Mesendoderm (in vitro differentiated cells): ENCODE measurements around the gene HAGH.

Source experiments
- DNase-seq: peaks from one replicate; pipeline ENCODE4 v3.0.0; 2013
- H2AK5ac ChIP-seq: 2 replicates; pipeline ENCODE4 v1.6.1; 2013; ENCODE audit warnings: low read length, inconsistent platforms
- H2BK120ac ChIP-seq: 2 replicates; pipeline ENCODE4 v1.6.1; 2013; ENCODE audit warnings: low read depth, mild to moderate bottlenecking, low read length, moderate library complexity, mixed read lengths
- H2BK15ac ChIP-seq: replicated peaks from 2 replicates; pipeline ENCODE4 v1.6.1; 2013; ENCODE audit warnings: low read depth, mild to moderate bottlenecking, moderate library complexity
- H2BK5ac ChIP-seq: 2 replicates; pipeline ENCODE4 v1.6.1; 2013; ENCODE audit warnings: low read length, inconsistent platforms
- H3K18ac ChIP-seq: 2 replicates; pipeline ENCODE4 v1.6.1; 2013; ENCODE audit warnings: mild to moderate bottlenecking, low read length, mixed read lengths
- H3K23ac ChIP-seq: one replicate; pipeline ENCODE4 v1.6.1; 2013; ENCODE audit warnings: low read length
- H3K27ac ChIP-seq: 2 replicates; pipeline ENCODE4 v1.5.1; 2013; ENCODE audit warnings: low read depth, mild to moderate bottlenecking, inconsistent platforms, low read length, moderate library complexity
- H3K27me3 ChIP-seq: 2 replicates; pipeline ENCODE4 v1.6.1; 2013; ENCODE audit warnings: low read length, control low read depth, mild to moderate bottlenecking, inconsistent platforms; ENCODE audit not compliant: insufficient read depth, poor library complexity
- H3K36me3 ChIP-seq: 2 replicates; pipeline ENCODE4 v1.6.1; 2013; ENCODE audit warnings: low read length, inconsistent platforms; ENCODE audit not compliant: control insufficient read depth, insufficient read depth
- H3K4ac ChIP-seq: one replicate; pipeline ENCODE4 v1.6.1; 2013; ENCODE audit warnings: low read depth, mild to moderate bottlenecking, low read length, moderate library complexity
- H3K4me1 ChIP-seq: 2 replicates; pipeline ENCODE4 v1.6.1; 2013; ENCODE audit warnings: low read depth, low read length, inconsistent platforms; ENCODE audit not compliant: control insufficient read depth
- H3K4me2 ChIP-seq: 2 replicates; pipeline ENCODE4 v1.6.1; 2013; ENCODE audit warnings: low read length
- H3K4me3 ChIP-seq: 2 replicates; pipeline ENCODE4 v1.5.1; 2013; ENCODE audit warnings: mild to moderate bottlenecking, low read length
- H3K56ac ChIP-seq: one replicate; pipeline ENCODE4 v1.6.1; 2013; ENCODE audit warnings: low read length
- H3K79me1 ChIP-seq: 2 replicates; pipeline ENCODE4 v1.6.1; 2013; ENCODE audit warnings: low read length, inconsistent platforms
- H3K79me2 ChIP-seq: 2 replicates; pipeline ENCODE4 v1.6.1; 2013; ENCODE audit warnings: mild to moderate bottlenecking, low read length; ENCODE audit not compliant: control insufficient read depth, insufficient read depth
- H3K9ac ChIP-seq: 2 replicates; pipeline ENCODE4 v1.6.1; 2013; ENCODE audit warnings: low read length, inconsistent platforms
- H4K5ac ChIP-seq: one replicate; pipeline ENCODE4 v1.6.1; 2013; ENCODE audit warnings: low read length
- H4K8ac ChIP-seq: one replicate; pipeline ENCODE4 v1.6.1; 2013; ENCODE audit warnings: low read depth, mild to moderate bottlenecking, control low read depth, low read length, moderate library complexity
- WGBS: extraction: QIAGEN DNeasy Blood & Tissue Kit; methylation state at CpG from one replicate; pipeline ENCODE4 v1.1.7; 2013; ENCODE audit warnings: low lambda C conversion rate, missing lambda C conversion rate; ENCODE audit not compliant: insufficient coverage; ENCODE audit errors: extremely low coverage; 5-methylcytosine and 5-hydroxymethylcytosine counted together

Gene HAGH

GRCh38 chr16:1828645-1829410, 2.2 kb upstream of the HAGH start:
- Histone ChIP-seq H3K27ac (no peak overlapping the region), H3K56ac (no peak overlapping the region), H3K18ac (no peak overlapping the region), H3K27me3 (no peaks in the 10 kb centered on the region), H2AK5ac (no peak overlapping the region), H2BK120ac (no peak overlapping the region), H3K4me3 (no peak overlapping the region), H3K79me1 (peaks cover 9% of the 10 kb centered on the region), H4K8ac (no peak overlapping the region), H3K4me1 (no peaks in the 10 kb centered on the region), H3K9ac (no peak overlapping the region), H2BK15ac (no peak overlapping the region), H4K5ac (no peak overlapping the region), H3K23ac (no peak overlapping the region), H3K4me2 (no peak overlapping the region), H3K79me2 (peaks cover 2% of the 10 kb centered on the region), H3K4ac (no peak overlapping the region), H2BK5ac (no peak overlapping the region), H3K36me3 (no peaks in the 10 kb centered on the region)
- DNase-seq, result no peak
- no CpG with 5 or more reads among the region's 11 CpGs for WGBS

DNA sequence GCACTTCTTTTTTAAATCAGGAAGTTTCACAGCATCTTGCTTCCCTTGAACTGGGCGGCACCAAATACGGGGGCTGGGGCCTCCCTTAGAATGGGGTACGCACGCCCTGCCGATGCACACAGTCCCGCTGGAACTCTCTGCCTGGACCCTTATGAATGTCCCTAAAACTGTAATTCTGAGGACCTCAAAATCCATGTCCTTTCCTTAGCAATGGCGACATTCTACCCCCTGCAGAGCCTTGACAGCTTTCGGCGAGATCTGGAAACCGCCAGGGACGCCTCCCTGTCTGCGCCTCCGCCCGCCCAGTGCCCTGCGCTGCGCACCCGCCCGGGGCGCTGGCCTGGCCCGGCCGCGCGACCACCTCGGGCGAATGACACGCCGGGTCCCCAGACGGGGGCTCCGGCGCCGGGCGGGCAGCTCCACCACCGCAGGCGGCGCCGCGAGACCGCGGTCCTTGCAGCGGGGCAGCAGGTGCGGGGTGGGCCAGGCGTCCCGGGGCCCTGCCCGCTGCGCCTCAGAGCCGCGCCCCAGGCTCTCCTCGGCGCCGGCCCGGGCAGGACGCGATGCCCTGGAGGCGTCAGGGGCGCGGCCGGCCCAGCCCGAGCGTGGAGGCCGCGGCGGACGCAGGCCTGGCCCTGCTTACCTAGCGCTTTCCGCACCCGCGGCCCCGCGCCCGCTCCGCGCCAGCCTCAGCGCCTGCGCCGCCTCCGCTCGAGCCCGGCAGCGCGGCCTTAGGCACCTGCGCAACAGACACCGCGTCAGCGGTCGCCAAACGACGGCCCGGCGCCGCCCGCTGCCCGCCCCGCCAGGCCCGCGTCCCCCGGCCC, 548 bp downstream of the HAGH start:
- Histone ChIP-seq H2BK15ac (no peak overlapping the region), H3K27ac (no peak overlapping the region), H3K36me3 (no peaks in the 10 kb centered on the region), H3K56ac (peak overlapping the region; percentile 56), H4K8ac (no peak overlapping the region), H3K79me2 (peaks cover 2% of the 10 kb centered on the region), H2AK5ac (no peak overlapping the region), H2BK120ac (no peak overlapping the region), H3K27me3 (no peaks in the 10 kb centered on the region), H3K4ac (peak overlapping the region; percentile 49), H3K23ac (no peak overlapping the region), H3K4me1 (no peaks in the 10 kb centered on the region), H3K79me1 (peaks cover 9% of the 10 kb centered on the region), H2BK5ac (no peak overlapping the region), H4K5ac (no peak overlapping the region), H3K4me3 (peak overlapping the region; percentile 26), H3K9ac (peak overlapping the region; percentile 66), H3K4me2 (peak overlapping the region; percentile 79), H3K18ac (no peak overlapping the region)
- DNase-seq, result peak; percentile 71
- WGBS, result no CpG with 5 or more reads among the region's 96 CpGs

DNA sequence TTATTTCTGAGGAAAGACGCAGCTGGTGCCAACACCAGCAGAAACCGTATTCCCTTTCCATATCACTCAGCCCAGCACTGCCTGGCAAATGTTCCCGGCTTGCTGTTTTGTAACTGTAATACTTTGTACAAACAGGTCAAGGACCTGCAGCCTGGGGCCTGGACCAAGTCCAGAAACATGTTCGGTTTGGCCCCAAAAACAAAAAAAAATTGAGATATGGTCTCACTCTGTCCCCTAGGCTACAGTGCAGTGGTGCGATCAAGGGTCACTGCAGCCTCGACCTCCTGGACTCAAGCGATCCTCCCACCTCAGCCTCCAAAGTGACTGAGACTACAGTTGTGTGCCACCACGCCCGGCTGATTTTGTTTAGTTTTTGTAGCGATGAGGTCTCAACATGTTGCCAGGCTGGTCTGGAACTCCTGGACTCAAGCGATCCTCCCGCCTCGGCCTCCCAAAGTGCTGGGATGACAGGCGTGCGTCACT, 1.2 kb downstream of the HAGH start:
- no peak for DNase-seq
- Histone ChIP-seq H3K27ac (no peak overlapping the region), H2AK5ac (no peak overlapping the region), H3K23ac (no peak overlapping the region), H3K4me2 (peak overlapping the region; percentile 79), H3K18ac (no peak overlapping the region), H2BK15ac (no peak overlapping the region), H3K4ac (no peak overlapping the region), H3K79me2 (peaks cover 2% of the 10 kb centered on the region), H3K4me1 (no peaks in the 10 kb centered on the region), H3K79me1 (peaks cover 9% of the 10 kb centered on the region), H3K36me3 (no peaks in the 10 kb centered on the region), H4K5ac (no peak overlapping the region), H3K27me3 (no peaks in the 10 kb centered on the region), H2BK5ac (no peak overlapping the region), H3K9ac (peak overlapping the region; percentile 66), H3K4me3 (no peak overlapping the region), H3K56ac (no peak overlapping the region), H2BK120ac (no peak overlapping the region), H4K8ac (no peak overlapping the region)
- WGBS, result no CpG with 5 or more reads among the region's 15 CpGs

DNA sequence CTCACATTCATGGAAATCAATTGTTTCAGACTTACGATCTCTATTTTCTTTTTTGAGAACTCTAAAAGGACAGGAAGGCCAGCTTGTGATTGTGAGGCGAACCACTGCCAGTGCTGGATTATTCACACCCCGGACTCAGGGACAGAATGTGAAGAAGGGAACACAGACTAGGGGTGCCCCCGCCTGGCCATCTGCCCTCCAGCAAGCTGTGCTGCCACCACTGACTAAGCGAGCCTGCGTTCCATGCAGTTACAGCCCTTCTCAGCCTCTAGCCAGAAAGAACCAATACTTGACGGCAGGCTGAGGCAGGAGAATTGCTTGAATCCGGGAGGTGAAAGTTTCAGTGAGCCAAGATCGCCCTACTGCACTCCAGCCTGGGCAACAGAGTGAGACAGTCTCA, 2.8 kb downstream of the HAGH start:
- no peak overlapping the region for H3K4ac ChIP-seq
- no peak overlapping the region for H3K18ac ChIP-seq
- no peaks in the 10 kb centered on the region for H3K79me2 ChIP-seq
- H3K36me3 ChIP-seq, result no peaks in the 10 kb centered on the region
- peaks cover 4% of the 10 kb centered on the region for H3K79me1 ChIP-seq
- H3K4me2 ChIP-seq, result no peak overlapping the region
- H3K9ac ChIP-seq, result no peak overlapping the region
- WGBS, result no CpG with 5 or more reads among the region's 9 CpGs
- H2BK120ac ChIP-seq, result no peak overlapping the region
- H3K27me3 ChIP-seq, result no peaks in the 10 kb centered on the region
- no peaks in the 10 kb centered on the region for H3K4me1 ChIP-seq
- no peak overlapping the region for H4K8ac ChIP-seq
- no peak overlapping the region for H3K56ac ChIP-seq
- no peak overlapping the region for H3K27ac ChIP-seq
- H2BK15ac ChIP-seq, result no peak overlapping the region
- H2BK5ac ChIP-seq, result no peak overlapping the region
- no peak overlapping the region for H3K23ac ChIP-seq
- peak; percentile 71 for DNase-seq
- H4K5ac ChIP-seq, result no peak overlapping the region
- no peak overlapping the region for H3K4me3 ChIP-seq
- H2AK5ac ChIP-seq, result no peak overlapping the region

DNA sequence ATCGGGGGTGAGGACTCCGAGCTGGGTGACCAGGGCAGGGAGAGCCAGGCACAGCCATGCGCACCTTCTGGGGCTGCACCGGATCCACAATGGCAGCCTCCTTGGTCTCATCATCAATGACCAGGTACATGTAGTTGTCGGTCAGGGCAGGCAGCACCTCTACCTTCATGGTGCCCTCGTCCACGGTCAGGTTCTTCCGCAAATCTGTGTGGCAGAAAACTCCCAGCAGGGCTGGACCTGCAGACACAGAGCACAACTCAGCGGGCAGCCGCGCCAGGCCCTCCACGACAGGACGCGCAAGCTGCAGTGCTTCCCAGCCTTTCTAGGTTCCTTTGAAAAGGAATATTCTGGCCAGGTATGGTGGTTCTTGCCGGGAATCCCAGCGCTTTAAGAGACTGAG, 3.8 kb downstream of the HAGH start:
- Histone ChIP-seq H2BK5ac (no peak overlapping the region), H4K8ac (no peak overlapping the region), H2AK5ac (no peak overlapping the region), H3K4me2 (no peak overlapping the region), H3K9ac (no peak overlapping the region), H3K27ac (no peak overlapping the region), H3K56ac (no peak overlapping the region), H3K79me1 (peaks cover 4% of the 10 kb centered on the region), H3K4me3 (no peak overlapping the region), H3K18ac (no peak overlapping the region), H2BK120ac (no peak overlapping the region), H4K5ac (no peak overlapping the region), H3K4ac (no peak overlapping the region), H3K79me2 (no peaks in the 10 kb centered on the region), H3K27me3 (no peaks in the 10 kb centered on the region), H3K4me1 (no peaks in the 10 kb centered on the region), H3K23ac (no peak overlapping the region), H3K36me3 (no peaks in the 10 kb centered on the region), H2BK15ac (no peak overlapping the region)
- no CpG with 5 or more reads among the region's 16 CpGs for WGBS
- DNase-seq, result no peak
